RWPE1 (cell line): ENCODE results near the gene APRT.

ENCODE experiments used
- CTCF ChIA-PET: fragments of 350-600 bp; sonication (Branson Sonifier 250); formaldehyde crosslinking; extraction: SDS; loops from one replicate; lab custom pipeline; 2021; lab: Yijun Ruan, JAX
- POLR2A ChIA-PET: fragments of 400-600 bp; formaldehyde crosslinking; extraction: SDS; loops from one replicate; lab custom pipeline; 2020; ENCODE audit warnings: antibody characterized with exemption; ENCODE audit not compliant: low non-redundant PET; lab: Yijun Ruan, JAX
- DNase-seq: peaks from one replicate; pipeline ENCODE4 v3.0.0; 2012; ENCODE audit warnings: low spot score
- H3K27ac ChIP-seq: fragments of 450-650 bp; 2 replicates; pipeline ENCODE4 v1.5.1; 2017
- TF ChIP-seq, protein P1 (sequence below): fragments of 450-650 bp; conservative IDR thresholded peaks from 2 replicates; pipeline ENCODE4 v1.5.1; 2017; ENCODE audit warnings: low read depth, mild to moderate bottlenecking

APRT gene

DNA sequence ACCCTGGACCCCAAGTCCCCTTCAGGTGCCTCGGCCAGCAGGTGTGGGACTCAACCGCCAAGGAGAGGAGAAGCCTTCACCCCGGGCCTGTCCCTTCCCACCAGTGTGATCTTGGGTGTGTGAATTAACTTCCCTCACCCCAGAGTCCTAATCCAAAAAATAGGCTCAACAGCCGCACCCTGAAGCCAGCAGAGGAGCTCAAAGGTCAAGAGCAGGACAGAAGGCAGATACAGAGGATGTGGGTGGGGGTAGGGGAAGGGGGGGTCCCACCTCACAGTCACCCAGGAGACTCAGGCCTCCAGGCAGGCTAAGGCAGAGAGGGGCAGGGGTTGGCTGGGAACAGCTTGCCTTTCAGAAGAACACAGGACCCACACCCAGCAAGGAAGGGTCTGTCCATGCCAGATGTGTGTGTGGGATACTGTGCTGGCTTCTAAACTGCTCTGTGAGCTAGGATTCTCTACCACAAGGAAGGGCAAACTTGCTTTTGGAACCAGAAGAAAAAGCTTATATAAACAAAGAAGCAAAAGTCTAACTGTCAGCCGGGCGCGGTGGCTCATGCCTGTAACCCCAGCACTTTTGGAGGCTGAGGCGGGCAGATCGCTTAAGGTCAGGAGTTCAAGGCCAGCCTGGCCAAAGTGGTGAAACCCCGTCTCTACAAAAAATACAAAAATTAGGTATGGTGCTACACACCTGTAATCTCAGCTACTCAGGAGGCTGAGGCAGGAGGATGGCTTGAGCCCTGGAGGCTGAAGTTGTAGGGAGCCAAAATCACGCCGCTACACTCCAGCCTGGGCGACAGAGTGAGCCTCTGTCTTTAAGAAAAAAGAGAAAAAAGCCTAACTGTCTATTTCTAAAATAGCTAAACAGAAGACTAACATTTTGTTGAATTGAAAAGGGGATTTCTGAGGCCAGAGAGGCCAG, 31.3 kb downstream of the APRT start:
- TF ChIP-seq, protein P1, sequence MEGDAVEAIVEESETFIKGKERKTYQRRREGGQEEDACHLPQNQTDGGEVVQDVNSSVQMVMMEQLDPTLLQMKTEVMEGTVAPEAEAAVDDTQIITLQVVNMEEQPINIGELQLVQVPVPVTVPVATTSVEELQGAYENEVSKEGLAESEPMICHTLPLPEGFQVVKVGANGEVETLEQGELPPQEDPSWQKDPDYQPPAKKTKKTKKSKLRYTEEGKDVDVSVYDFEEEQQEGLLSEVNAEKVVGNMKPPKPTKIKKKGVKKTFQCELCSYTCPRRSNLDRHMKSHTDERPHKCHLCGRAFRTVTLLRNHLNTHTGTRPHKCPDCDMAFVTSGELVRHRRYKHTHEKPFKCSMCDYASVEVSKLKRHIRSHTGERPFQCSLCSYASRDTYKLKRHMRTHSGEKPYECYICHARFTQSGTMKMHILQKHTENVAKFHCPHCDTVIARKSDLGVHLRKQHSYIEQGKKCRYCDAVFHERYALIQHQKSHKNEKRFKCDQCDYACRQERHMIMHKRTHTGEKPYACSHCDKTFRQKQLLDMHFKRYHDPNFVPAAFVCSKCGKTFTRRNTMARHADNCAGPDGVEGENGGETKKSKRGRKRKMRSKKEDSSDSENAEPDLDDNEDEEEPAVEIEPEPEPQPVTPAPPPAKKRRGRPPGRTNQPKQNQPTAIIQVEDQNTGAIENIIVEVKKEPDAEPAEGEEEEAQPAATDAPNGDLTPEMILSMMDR: no peak
- H3K27ac ChIP-seq: peak overlapping the region; percentile 96
- no peak for DNase-seq
- CTCF ChIA-PET: interaction anchor here (0.7 to 2.4 kb wide), 5 partner anchors 17 to 345 kb away, joined by 3 to 9 read pairs (median 6); no protein-coding TSS in a partner anchor
- POLR2A ChIA-PET: no interaction called here

DNA sequence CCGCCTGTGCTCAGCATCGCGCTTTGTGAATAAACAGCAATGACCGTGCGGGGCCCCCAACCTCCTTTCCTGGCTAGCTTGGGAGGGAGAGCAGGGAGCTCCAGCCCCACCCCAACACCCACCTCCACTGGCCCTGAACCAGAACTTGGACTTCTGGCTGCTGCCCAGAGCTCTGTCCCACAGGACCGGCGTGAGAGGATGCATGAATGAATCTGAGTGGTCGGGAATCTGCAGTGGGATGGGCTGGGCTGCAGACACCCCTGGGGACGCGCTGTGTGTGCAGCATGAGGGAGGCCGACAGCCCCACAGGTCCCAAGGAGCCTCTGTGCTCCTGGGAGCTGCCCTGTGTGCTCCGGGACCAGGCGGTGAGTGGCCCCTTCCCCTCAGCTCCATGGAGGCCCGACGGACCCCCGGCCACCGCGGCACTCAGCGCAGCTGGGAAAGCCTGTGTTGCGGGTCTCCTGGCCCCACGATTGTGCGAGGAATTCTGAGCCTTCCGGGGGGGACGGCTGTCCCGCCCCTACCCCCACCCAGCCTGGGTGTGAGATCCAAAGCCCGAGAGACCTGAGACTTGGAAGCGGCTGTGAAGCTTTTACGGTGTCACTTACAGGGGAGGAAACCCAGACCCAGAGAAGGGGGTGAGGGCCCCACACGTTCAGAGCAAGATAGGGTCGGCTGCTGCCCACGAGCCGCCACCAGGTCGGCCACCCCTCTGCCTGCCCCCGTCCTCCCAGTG, 32.2 kb downstream of the APRT start:
- no peak for DNase-seq
- POLR2A ChIA-PET: no interaction called here
- CTCF ChIA-PET: interaction anchor here (2.4 kb wide), 1 partner anchor 42 kb away, joined by 8 read pairs; no protein-coding TSS in a partner anchor
- TF ChIP-seq, protein P1: no peak
- H3K27ac ChIP-seq: peak overlapping the region; percentile 96

DNA sequence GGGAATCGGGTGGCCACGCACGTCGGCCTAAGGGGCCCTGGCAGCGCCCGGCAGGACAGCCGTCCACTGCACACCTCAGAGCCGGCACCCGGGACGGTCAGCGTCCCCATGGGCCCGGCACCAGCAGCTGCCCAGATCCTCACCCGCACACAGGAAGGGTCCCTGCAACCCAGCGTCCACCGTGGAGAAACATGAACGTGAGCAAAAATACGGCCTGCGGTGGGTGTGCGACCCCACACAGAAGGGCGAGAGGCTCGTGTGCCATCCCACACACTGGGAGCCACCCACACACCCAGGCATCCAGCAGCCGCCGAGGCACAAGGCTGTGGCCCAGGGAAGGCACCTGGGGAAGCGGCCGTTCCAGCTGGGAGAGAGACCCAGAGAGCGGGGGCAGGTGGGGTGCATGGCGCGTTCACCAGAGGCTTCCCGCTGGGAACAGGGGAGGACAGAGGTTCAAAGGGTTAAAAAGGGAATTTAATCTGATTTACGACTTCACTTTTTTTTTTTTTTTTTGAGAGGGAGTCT, 33.1 kb downstream of the APRT start:
- H3K27ac ChIP-seq: peak overlapping the region; percentile 36
- CTCF ChIA-PET: interaction anchor here (2.4 kb wide), 1 partner anchor 41 kb away, joined by 8 read pairs; no protein-coding TSS in a partner anchor
- POLR2A ChIA-PET: no interaction called here

DNA sequence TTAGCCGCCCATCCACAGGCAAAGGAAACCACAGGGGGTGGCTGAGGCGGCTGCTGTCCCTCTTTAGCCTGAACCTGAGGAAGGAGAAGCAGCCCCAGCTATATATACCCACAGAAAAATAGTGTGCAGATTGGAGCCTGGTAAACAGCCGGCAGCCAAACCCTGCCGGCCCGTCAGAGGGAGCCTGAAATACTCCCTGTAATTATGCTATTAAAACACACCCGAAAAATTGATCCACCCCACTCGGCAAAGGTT, 33.5 kb downstream of the APRT start:
- DNase-seq: no peak
- H3K27ac ChIP-seq: peak overlapping the region; percentile 36
- ChIA-PET CTCF (interaction anchor here (2.4 kb wide), 1 partner anchor 41 kb away, joined by 8 read pairs; no protein-coding TSS in a partner anchor), POLR2A (no interaction called here)
- TF ChIP-seq, protein P1: no peak

More for the DNA sequence above, 33.1 kb downstream of the APRT start:
- TF ChIP-seq, protein P1: no peak
- DNase-seq: no peak

DNA sequence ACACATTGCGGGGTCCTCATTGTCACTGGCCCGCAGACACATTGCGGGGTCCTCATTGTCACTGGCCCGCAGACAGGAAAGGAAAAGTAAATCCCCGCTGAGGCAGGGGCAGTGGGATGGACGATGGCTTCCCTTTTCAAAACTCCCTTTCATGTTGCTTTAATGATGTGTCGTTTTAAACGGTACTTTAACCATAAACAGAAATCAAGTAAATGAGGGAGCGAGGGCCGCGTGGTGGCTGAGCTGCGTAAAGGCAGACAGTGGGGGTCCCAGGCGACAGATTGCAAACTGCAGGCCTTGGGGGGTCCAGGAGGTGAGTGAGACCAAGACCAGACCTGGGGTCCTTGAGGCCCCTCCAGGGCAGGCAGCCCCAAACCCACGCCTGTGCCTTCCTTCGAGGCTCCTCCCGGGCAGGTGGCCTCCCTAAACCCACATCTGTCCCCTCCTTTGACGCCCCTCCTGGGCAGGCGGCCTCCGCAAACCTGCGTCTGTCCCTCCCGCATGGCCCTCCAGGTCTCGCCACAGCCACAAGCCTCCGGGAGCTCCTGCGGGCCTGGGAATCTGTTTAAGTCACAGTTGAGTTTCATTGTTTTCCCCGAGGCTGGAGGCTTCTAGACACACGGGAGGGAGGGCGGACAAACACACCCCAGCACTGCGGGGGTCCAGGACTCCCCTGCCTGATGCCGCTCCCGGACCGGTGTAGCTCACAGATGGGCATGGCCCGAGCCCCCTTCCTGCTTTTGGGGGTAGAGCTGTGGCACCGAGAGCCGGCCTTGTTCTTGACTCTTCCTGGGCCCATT, 34.1 kb downstream of the APRT start:
- TF ChIP-seq, protein P1: no peak
- ChIA-PET POLR2A (no interaction called here), CTCF (interaction anchor here (2.4 kb wide), 1 partner anchor 40 kb away, joined by 8 read pairs; no protein-coding TSS in a partner anchor)
- H3K27ac ChIP-seq: peak overlapping the region; percentile 36
- DNase-seq: no peak
